Measurements from ENCODE around the gene DDA1.
"Not testable (repeated sequence)": the region's sequence is repeated elsewhere in the genome, so short reads cannot be mapped to it uniquely, and the experiment has no call there.

The DDA1 gene

GRCh38 chr19:17309198-17309964, at the start of gene DDA1:
DDA1 (plus strand) TSS chr19:17309563; CDS start chr19:17309655, 92 bp downstream.
- peak; percentile 93 to 98 for DNase-seq (ENCODE audit: low read depth in 2 of 2)

DNA sequence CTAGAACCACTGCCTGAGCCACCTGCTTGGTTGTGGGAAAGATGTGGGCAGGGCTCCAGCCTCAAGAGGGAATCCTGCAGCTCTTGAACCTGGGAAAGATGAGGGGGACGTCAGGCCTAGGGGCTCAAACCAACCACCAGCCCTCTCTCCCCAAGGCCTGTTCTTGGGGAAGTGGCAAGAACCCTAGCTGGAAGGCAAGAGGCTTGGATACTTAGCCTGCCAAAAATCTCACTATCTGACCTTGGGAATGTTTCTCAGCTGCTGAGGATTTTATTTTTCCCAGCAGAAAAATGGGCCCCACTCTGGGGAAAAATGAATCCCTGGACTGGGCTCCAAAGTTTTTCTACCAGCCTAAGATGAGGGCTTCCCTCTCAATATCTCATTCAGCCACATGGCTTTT, 49.4 kb upstream of the DDA1 start:
- no peak for DNase-seq (ENCODE audit: low read depth in 2 of 2)

DNA sequence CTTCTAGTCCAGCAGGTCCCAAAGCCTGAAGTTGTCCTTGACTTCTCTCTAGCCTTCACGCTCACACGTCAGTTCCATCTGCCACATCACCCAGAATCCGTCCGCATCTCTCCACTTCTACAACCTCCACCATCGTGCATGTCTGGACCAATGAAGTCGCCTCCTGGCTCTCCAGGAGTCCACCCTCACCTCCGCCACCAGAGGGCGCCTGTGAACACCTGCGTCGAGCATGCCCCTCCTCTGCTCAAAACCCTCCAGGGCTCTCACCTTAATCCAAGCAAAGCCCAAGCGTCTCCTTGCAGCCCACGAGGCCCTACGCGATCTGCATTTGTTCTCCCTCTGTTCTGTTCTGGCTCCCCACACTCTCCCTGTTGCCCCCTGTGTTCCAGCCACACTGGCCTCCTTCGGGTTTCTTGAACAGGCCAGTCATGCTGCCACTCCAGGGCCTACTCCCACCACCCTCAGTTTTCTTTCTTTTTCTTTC, 48.5 kb upstream of the DDA1 start:
- peak; percentile 83 to 87 for DNase-seq (ENCODE audit: low read depth in 2 of 2)

DNA sequence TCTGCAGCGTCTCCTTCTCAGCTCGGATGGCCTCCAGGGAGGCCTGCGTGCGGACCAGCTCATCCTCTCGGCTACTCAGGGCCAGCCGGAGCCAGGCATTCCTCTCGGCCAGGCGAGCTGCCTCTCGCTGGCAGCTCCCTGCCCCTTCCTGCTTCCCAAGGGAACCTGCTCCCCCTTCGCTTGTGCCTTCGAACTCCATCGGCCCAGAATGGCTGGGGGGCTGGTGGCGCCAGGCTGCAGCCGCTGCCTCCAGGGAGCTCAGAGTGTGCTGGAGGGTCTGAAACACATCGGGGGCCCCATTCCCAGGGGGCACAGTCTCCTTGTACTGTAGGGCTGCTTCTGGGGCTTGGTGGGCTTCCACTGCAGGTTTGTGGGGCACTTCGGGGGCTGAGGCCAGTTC, 46.8 kb upstream of the DDA1 start:
- no peak for DNase-seq (ENCODE audit: low read depth in 2 of 2)

- DNase-seq (ENCODE audit: low read depth in 2 of 2): no peak
These were observed 45.4 kb upstream of the DDA1 start for GRCh38 chr19:17263712-17264640.

GRCh38 chr19:17264641-17264979, 44.8 kb upstream of the DDA1 start, which contains the start of gene USHBP1:
USHBP1 (minus strand) TSS chr19:17264745; CDS start chr19:17264299, 446 bp downstream.
- DNase-seq (ENCODE audit: low read depth in 2 of 2): no peak

GRCh38 chr19:17266026-17266425, 43.3 kb upstream of the DDA1 start:
- no peak for DNase-seq (ENCODE audit: low read depth in 2 of 2)

GRCh38 chr19:17266589-17266974, 42.8 kb upstream of the DDA1 start:
- DNase-seq (ENCODE audit: low read depth in 2 of 2): no peak

GRCh38 chr19:17266975-17267788, 42.2 kb upstream of the DDA1 start, which contains the start of gene BABAM1:
BABAM1 (plus strand) TSS chr19:17267443; CDS start chr19:17268807, 1,364 bp downstream.
- DNase-seq (ENCODE audit: low read depth in 2 of 2): peak; percentile 83 to 88

- DNase-seq (ENCODE audit: low read depth in 2 of 2): no peak
These were observed 40.6 kb upstream of the DDA1 start for GRCh38 chr19:17268754-17269153.

- not testable (repeated sequence) for DNase-seq (ENCODE audit: low read depth in 2 of 2)
These were observed 34.5 kb upstream of the DDA1 start for GRCh38 chr19:17274892-17275291.

GRCh38 chr19:17275441-17276175, 33.8 kb upstream of the DDA1 start:
- DNase-seq (ENCODE audit: low read depth in 2 of 2): no peak

- no peak for DNase-seq (ENCODE audit: low read depth in 2 of 2)
These were observed 29.9 kb upstream of the DDA1 start for GRCh38 chr19:17279436-17279835.

DNA sequence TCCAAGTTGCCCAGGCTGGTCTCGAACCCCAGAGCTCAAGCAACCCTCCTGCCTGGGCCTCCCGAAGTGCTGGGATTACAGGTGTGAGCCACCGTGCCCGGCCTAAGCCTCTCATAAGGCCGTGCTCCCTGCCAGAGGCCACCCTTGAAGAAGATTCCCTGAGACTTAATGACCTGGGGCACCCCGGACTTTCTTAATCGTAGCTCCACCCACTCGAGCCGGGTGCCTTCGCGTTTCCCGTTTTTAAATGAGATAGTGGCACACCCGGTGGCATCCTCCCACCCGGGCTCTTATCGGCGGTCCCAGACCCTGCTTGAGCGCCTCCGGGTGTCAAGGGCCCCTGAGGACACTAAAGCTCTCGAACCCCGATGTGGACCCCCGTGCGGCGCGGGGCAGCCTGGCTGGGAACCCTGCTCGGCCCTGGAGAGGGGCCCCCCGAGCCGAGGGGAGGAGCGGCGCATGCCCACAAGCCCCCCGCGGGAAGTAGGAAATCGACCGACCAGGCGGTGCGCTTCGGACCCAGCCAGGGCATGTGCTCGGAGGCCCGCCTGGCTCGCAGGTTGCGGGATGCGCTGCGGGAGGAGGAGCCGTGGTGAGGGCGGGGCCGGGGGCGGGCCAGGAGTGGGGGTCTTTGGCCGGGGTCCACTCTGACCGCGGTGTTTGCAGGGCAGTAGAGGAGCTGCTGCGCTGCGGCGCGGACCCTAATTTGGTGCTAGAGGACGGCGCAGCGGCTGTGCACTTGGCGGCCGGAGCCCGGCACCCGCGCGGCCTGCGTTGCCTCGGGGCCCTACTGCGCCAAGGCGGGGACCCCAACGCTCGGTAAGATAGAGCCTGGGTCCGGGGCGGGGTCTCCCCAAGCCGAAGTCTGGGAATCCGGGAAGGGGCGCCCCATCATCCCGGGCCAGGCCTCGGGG, 27.7 kb upstream of the DDA1 start, which contains the start of gene ANKLE1:
Gene ANKLE1, plus strand, starts transcription at position 511 of the 914 bp plus-strand sequence. Its CDS starts 20 bp downstream, at position 531.
- DNase-seq (ENCODE audit: low read depth in 2 of 2): peak in 1 of 2 donors; percentile 10

- DNase-seq (ENCODE audit: low read depth in 2 of 2): peak; percentile 65 to 68
These were observed 26.8 kb upstream of the DDA1 start for GRCh38 chr19:17282488-17283125.

DNA sequence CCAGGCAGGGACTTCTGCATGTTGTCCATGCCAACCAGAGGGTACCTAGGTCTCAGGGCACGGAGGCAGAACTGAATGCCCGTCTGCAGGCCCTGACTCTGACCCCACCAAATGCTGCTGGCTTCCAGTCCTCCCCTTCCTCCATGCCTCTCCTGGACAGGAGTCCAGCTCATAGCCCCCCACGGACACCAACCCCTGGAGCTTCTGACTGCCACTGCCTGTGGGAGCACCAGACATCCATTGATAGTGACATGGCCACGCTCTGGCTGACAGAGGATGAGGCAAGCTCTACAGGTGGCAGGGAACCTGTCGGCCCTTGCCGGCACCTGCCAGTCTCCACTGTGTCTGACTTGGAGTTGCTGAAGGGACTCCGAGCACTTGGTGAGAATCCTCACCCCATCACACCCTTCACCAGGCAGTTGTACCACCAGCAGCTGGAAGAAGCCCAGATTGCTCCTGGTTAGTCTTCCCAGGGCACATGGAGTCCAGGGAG, 25.8 kb upstream of the DDA1 start:
- DNase-seq (ENCODE audit: low read depth in 2 of 2): no peak

DNA sequence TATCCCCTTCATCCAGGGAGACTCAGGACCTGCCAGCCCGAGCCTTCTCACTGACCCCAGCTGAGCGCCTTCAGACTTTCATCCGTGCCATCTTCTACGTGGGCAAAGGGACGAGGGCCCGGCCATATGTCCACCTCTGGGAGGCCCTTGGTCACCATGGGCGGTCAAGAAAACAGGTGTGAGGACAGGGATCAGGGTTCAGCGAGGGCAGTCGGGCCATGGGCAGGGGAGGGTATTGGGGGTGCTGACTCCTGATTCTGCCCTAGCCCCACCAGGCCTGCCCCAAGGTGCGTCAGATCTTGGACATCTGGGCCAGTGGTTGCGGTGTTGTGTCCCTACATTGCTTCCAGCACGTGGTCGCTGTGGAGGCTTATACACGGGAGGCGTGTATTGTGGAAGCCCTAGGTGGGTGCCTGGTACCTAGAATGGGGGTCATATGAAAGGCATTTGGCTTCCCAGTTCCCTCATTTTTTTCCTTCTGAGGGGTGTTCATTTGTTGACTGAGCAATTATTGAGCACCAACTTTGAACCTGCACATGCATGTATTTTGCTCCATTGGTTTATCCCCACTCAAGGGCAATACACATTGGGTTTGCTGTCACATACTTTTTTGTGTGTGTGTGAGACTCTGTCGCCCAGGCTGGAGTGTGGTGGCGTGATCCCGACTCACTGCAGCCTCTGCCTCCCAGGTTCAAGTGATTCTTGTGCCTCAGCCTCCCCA, 23.8 kb upstream of the DDA1 start:
- DNase-seq (ENCODE audit: low read depth in 2 of 2): no peak

- DNase-seq (ENCODE audit: low read depth in 2 of 2): no peak
These were observed 23.1 kb upstream of the DDA1 start for GRCh38 chr19:17286263-17286662.

Data from stimulated activated CD4-positive, alpha-beta T cell treated with anti-CD3 and anti-CD28 coated beads, Interleukin-1b, Interleukin-23, amount 100 ng/mL, for 1 hour (primary cell).